ENCODE data around the gene PAGE1. TPM values are rescaled to one million over a fixed set of nuclear protein-coding genes. Genes with fewer than 3 reads are reported as not detected.

Gene PAGE1
- total RNA-seq, 1 experiment from 2014 or later = not detected

DNA sequence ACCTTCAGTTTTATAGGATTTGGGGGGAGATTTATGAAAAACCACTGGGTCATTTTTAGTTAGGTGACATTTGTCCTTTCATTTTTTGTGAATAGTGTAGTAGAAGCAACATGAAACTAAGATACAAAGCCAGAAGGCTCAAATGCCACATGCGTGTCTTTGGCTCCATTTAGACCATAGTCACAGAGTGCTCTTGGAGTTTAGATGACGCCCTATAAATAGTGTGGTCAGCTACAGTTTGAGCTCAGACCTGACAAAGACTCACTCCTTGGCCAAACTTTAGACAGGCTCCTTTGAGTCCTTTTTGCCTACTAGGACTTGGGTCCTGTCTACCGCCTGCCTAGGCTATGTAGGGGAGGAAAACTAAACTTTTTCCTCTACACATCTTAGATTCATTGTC is 16.8 kb upstream of the PAGE1 start:
- TF ChIP-seq, protein P1, sequence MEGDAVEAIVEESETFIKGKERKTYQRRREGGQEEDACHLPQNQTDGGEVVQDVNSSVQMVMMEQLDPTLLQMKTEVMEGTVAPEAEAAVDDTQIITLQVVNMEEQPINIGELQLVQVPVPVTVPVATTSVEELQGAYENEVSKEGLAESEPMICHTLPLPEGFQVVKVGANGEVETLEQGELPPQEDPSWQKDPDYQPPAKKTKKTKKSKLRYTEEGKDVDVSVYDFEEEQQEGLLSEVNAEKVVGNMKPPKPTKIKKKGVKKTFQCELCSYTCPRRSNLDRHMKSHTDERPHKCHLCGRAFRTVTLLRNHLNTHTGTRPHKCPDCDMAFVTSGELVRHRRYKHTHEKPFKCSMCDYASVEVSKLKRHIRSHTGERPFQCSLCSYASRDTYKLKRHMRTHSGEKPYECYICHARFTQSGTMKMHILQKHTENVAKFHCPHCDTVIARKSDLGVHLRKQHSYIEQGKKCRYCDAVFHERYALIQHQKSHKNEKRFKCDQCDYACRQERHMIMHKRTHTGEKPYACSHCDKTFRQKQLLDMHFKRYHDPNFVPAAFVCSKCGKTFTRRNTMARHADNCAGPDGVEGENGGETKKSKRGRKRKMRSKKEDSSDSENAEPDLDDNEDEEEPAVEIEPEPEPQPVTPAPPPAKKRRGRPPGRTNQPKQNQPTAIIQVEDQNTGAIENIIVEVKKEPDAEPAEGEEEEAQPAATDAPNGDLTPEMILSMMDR (conservative IDR thresholded peaks at IDR 0.05; ENCODE audit: low read depth, low read length) = no peak
- no peak for TF ChIP-seq EZH2 (IDR thresholded peaks at IDR 0.05; ENCODE audit: borderline replicate concordance, low read depth, low read length, poor library complexity, severe bottlenecking)
- Histone ChIP-seq H3K4me1 (ENCODE audit: insufficient read depth, low read length, poor library complexity, severe bottlenecking) (no peaks in the 10 kb centered on the region), H3K27me3 (replicated peaks; ENCODE audit: insufficient read depth, low read depth, low read length, poor library complexity) (no peaks in the 10 kb centered on the region), H3K9me3 (ENCODE audit: low read depth, low read length, poor library complexity, severe bottlenecking) (no peaks in the 10 kb centered on the region), H3K27ac (ENCODE audit: low read depth, low read length, poor library complexity, severe bottlenecking) (no peak overlapping the region), H3K36me3 (ENCODE audit: insufficient read depth, low read length, poor library complexity, severe bottlenecking) (no peaks in the 10 kb centered on the region), H3K4me3 (ENCODE audit: low read depth, low read length, poor library complexity, severe bottlenecking) (no peak overlapping the region)
- no peak for DNase-seq (ENCODE audit: low spot score)
- CTCF ChIA-PET = no interaction called here
- no TSS peak for BruUV-seq (replicated peaks)
- intact Hi-C loops (cut with micrococcal nuclease; ENCODE audit: unreplicated experiment) = no loop called here
- POLR2A ChIA-PET (ENCODE audit: low non-redundant PET) = no interaction called here

DNA sequence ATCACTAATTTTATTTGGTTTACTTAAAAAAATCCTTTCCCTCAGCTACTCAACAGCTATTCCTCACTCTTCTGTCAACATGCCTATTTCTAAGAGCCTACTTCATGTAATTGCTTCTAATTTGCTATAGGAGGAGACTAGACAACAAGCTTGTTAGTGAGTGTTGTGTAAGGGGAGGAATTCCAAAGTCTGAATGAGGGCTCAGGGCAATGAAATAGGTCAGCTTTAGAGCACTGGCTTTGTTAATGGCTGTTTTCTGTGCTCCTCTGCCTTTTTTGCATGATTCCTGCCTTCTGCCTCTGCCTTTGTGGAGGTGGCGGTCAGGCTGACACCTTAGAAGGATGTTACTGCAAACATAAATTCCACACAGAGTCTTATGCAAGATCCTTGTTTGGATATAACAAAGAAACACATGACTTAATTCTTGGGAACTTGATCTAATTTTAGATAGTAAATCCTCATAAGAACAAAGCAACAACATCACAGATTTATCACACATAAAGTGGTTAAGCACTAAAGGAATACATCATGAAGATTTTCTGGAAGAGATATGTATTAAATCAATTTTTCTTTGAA is 15.0 kb upstream of the PAGE1 start:
- no peak for DNase-seq (ENCODE audit: low spot score)
- H3K36me3 ChIP-seq (ENCODE audit: insufficient read depth, low read length, poor library complexity, severe bottlenecking) = no peaks in the 10 kb centered on the region
- TF ChIP-seq, protein P1 (conservative IDR thresholded peaks at IDR 0.05; ENCODE audit: low read depth, low read length) = no peak
- TF ChIP-seq EZH2 (IDR thresholded peaks at IDR 0.05; ENCODE audit: borderline replicate concordance, low read depth, low read length, poor library complexity, severe bottlenecking) = no peak
- no TSS peak for BruUV-seq (replicated peaks)
- H3K27ac ChIP-seq (ENCODE audit: low read depth, low read length, poor library complexity, severe bottlenecking) = no peak overlapping the region
- ChIA-PET POLR2A (ENCODE audit: low non-redundant PET) (no interaction called here), CTCF (no interaction called here)
- no peak overlapping the region for H3K4me3 ChIP-seq (ENCODE audit: low read depth, low read length, poor library complexity, severe bottlenecking)
- intact Hi-C loops (cut with micrococcal nuclease; ENCODE audit: unreplicated experiment) = no loop called here
- no peaks in the 10 kb centered on the region for H3K4me1 ChIP-seq (ENCODE audit: insufficient read depth, low read length, poor library complexity, severe bottlenecking)
- H3K9me3 ChIP-seq (ENCODE audit: low read depth, low read length, poor library complexity, severe bottlenecking) = no peaks in the 10 kb centered on the region
- no peaks in the 10 kb centered on the region for H3K27me3 ChIP-seq (replicated peaks; ENCODE audit: insufficient read depth, low read depth, low read length, poor library complexity)

DNA sequence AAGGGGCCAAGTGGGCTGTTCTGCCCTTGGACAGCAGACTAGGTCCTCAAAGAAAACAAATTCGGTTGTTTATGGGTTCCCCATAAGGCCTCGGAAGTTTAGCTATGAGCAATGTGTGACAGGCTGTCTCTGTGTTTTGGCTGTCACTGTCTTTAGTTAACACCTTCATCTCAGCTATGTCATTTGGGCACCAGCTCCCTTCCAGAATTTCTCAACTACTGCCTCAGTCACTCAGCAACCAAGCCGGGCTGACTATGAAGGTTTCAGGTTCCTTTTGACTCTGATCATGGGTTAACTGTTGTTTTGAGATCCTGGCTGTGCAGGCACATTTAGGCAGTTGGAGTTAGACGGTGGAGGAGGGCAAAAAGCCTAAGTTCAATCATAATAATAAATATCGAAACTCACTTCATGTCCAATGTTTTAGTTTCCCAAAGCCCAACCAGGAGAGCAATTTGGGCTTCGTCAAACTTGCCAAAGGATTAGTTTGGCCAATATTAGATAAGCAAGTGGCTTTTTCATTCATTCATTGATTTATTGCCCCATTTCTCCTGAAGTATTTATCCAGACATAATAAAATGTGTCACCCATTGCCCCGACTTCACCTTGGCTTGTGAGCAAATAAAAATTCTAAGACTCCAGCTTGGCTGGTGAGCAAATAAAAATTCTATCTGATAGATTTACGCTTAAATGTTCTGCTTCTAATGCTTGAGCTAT is 9.1 kb upstream of the PAGE1 start:
- no peak for DNase-seq (ENCODE audit: low spot score)
- no TSS peak for BruUV-seq (replicated peaks)
- Histone ChIP-seq H3K27me3 (replicated peaks; ENCODE audit: insufficient read depth, low read depth, low read length, poor library complexity) (no peaks in the 10 kb centered on the region), H3K36me3 (ENCODE audit: insufficient read depth, low read length, poor library complexity, severe bottlenecking) (no peaks in the 10 kb centered on the region), H3K27ac (ENCODE audit: low read depth, low read length, poor library complexity, severe bottlenecking) (no peak overlapping the region), H3K9me3 (ENCODE audit: low read depth, low read length, poor library complexity, severe bottlenecking) (no peaks in the 10 kb centered on the region), H3K4me3 (ENCODE audit: low read depth, low read length, poor library complexity, severe bottlenecking) (no peak overlapping the region), H3K4me1 (ENCODE audit: insufficient read depth, low read length, poor library complexity, severe bottlenecking) (no peaks in the 10 kb centered on the region)
- TF ChIP-seq EZH2 (IDR thresholded peaks at IDR 0.05; ENCODE audit: borderline replicate concordance, low read depth, low read length, poor library complexity, severe bottlenecking) = no peak
- TF ChIP-seq, protein P1 (conservative IDR thresholded peaks at IDR 0.05; ENCODE audit: low read depth, low read length) = no peak
- intact Hi-C loops (cut with micrococcal nuclease; ENCODE audit: unreplicated experiment) = no loop called here
- POLR2A ChIA-PET (ENCODE audit: low non-redundant PET) = no interaction called here
- CTCF ChIA-PET = no interaction called here
